CD4-positive, alpha-beta T cell treated with Interleukin-12 subunit alpha and Interleukin-12 subunit beta, for 1 hour (primary cell): ENCODE results near the gene TBC1D9B.
"Not testable (repeated sequence)": the region's sequence is repeated elsewhere in the genome, so short reads cannot be mapped to it uniquely, and the experiment has no call there.

Experiments
- DNase-seq: peaks from one replicate; pipeline ENCODE4 v3.0.0-alpha.2; 2020

Gene TBC1D9B

GRCh38 chr5:179836225-179837019, 71.3 kb downstream of the TBC1D9B start:
- peak; percentile 77 for DNase-seq

- not testable (repeated sequence) for DNase-seq
Measured at GRCh38 chr5:179834871-179835270, 72.8 kb downstream of the TBC1D9B start.

GRCh38 chr5:179834120-179834519, 73.6 kb downstream of the TBC1D9B start:
- no peak for DNase-seq

- no peak for DNase-seq
Measured at GRCh38 chr5:179833709-179834070, 74.0 kb downstream of the TBC1D9B start.

- no peak for DNase-seq
Measured at GRCh38 chr5:179833056-179833708, 74.5 kb downstream of the TBC1D9B start.

- no peak for DNase-seq
Measured at GRCh38 chr5:179832039-179832745, 75.5 kb downstream of the TBC1D9B start.

- no peak for DNase-seq
Measured at GRCh38 chr5:179830818-179831468, 76.8 kb downstream of the TBC1D9B start.

GRCh38 chr5:179829732-179830435, 77.8 kb downstream of the TBC1D9B start:
- DNase-seq = no peak

- DNase-seq = no peak
Measured at GRCh38 chr5:179828756-179829421, 78.8 kb downstream of the TBC1D9B start.

- DNase-seq = no peak
Measured at GRCh38 chr5:179827680-179828079, 80.0 kb downstream of the TBC1D9B start.

GRCh38 chr5:179825655-179826182, 82.0 kb downstream of the TBC1D9B start:
- no peak for DNase-seq

GRCh38 chr5:179824745-179825112, 83.0 kb downstream of the TBC1D9B start:
- no peak for DNase-seq

- no peak for DNase-seq
Measured at GRCh38 chr5:179823937-179824744, 83.6 kb downstream of the TBC1D9B start.

GRCh38 chr5:179822444-179822990, 85.2 kb downstream of the TBC1D9B start:
- DNase-seq = no peak

- no peak for DNase-seq
Measured at GRCh38 chr5:179822059-179822432, 85.7 kb downstream of the TBC1D9B start.

GRCh38 chr5:179821298-179822058, 86.2 kb downstream of the TBC1D9B start:
- peak; percentile 92 for DNase-seq

GRCh38 chr5:179820483-179821297, 87.0 kb downstream of the TBC1D9B start, which contains the start of gene SQSTM1:
Gene SQSTM1 (plus strand): TSS chr5:179820905. CDS start chr5:179820937, 32 bp downstream.
- DNase-seq = peak; percentile 89

GRCh38 chr5:179820127-179820482, 87.6 kb downstream of the TBC1D9B start:
- no peak for DNase-seq
